GM18520 (cell line): Measurements from ENCODE around the gene SMIM26.
A peak's percentile ranks its signal among the peaks of the same experiment; 100 is the strongest.

Experiments
- ATAC-seq: cut with Tn5 transposase; IDR thresholded peaks from one replicate; pipeline ENCODE4 v1.9.1; 2021; ENCODE audit not compliant: unreplicated experiment

Gene SMIM26

GRCh38 chr20:18580012-18580411 is 12.8 kb downstream of the SMIM26 start:
- ATAC-seq: no peak

GRCh38 chr20:18585134-18585533 is 17.9 kb downstream of the SMIM26 start:
- ATAC-seq: no peak

- ATAC-seq: peak; percentile 74
Observed at GRCh38 chr20:18587665-18588573, 20.7 kb downstream of the SMIM26 start, which contains the start of gene DTD1. DTD1 (plus strand) TSS chr20:18588054; CDS start chr20:18588073, 19 bp downstream.

- ATAC-seq: no peak
Observed at GRCh38 chr20:18588574-18588933, 21.3 kb downstream of the SMIM26 start.

GRCh38 chr20:18589941-18590674 is 22.9 kb downstream of the SMIM26 start:
- no peak for ATAC-seq

- no peak for ATAC-seq
Observed at GRCh38 chr20:18596270-18596669, 29.0 kb downstream of the SMIM26 start.

GRCh38 chr20:18609741-18610140 is 42.5 kb downstream of the SMIM26 start:
- no peak for ATAC-seq

- no peak for ATAC-seq
Observed at GRCh38 chr20:18611492-18611891, 44.3 kb downstream of the SMIM26 start.

- no peak for ATAC-seq
Observed at GRCh38 chr20:18613553-18613952, 46.3 kb downstream of the SMIM26 start.

GRCh38 chr20:18614244-18614643 is 47.0 kb downstream of the SMIM26 start:
- ATAC-seq: no peak

GRCh38 chr20:18615020-18615650 is 47.9 kb downstream of the SMIM26 start:
- no peak for ATAC-seq
